GM21737 (cell line): ENCODE results near the gene MAST2.
A peak's percentile ranks its signal among the peaks of the same experiment; 100 is the strongest.

ENCODE experiments used
- ATAC-seq: cut with Tn5 transposase; IDR thresholded peaks from one replicate; pipeline ENCODE4 v1.9.1; 2021; ENCODE audit warnings: mild to moderate bottlenecking, moderate library complexity; ENCODE audit not compliant: unreplicated experiment

Gene MAST2

GRCh38 chr1:45803299-45803780 lies at the start of gene MAST2:
Gene MAST2, plus strand, starts transcription at chr1:45803612. Its CDS starts 284 bp downstream, at chr1:45803896.
- peak; percentile 91 for ATAC-seq

- no peak for ATAC-seq
Observed at GRCh38 chr1:45755697-45756096, 47.7 kb upstream of the MAST2 start.

- no peak for ATAC-seq
Observed at GRCh38 chr1:45762291-45762690, 41.1 kb upstream of the MAST2 start.

GRCh38 chr1:45765999-45766792 lies 37.2 kb upstream of the MAST2 start:
- no peak for ATAC-seq

- ATAC-seq = no peak
Observed at GRCh38 chr1:45767035-45767434, 36.4 kb upstream of the MAST2 start.

GRCh38 chr1:45769261-45769932 lies 34.0 kb upstream of the MAST2 start:
- ATAC-seq = no peak

GRCh38 chr1:45772971-45773370 lies 30.4 kb upstream of the MAST2 start:
- no peak for ATAC-seq

GRCh38 chr1:45775794-45776193 lies 27.6 kb upstream of the MAST2 start:
- ATAC-seq = no peak

GRCh38 chr1:45785583-45785982 lies 17.8 kb upstream of the MAST2 start:
- no peak for ATAC-seq

- ATAC-seq = no peak
Observed at GRCh38 chr1:45787905-45788304, 15.5 kb upstream of the MAST2 start.

- no peak for ATAC-seq
Observed at GRCh38 chr1:45789601-45790000, 13.8 kb upstream of the MAST2 start.

GRCh38 chr1:45792744-45793143 lies 10.7 kb upstream of the MAST2 start:
- no peak for ATAC-seq

- ATAC-seq = no peak
Observed at GRCh38 chr1:45793942-45794604, 9.3 kb upstream of the MAST2 start.

- ATAC-seq = no peak
Observed at GRCh38 chr1:45796381-45796780, 7.0 kb upstream of the MAST2 start.

GRCh38 chr1:45796946-45797345 lies 6.5 kb upstream of the MAST2 start:
- ATAC-seq = no peak

- ATAC-seq = no peak
Observed at GRCh38 chr1:45800899-45801298, 2.5 kb upstream of the MAST2 start.

- ATAC-seq = no peak
Observed at GRCh38 chr1:45802343-45803298, 791 bp upstream of the MAST2 start.

GRCh38 chr1:45803781-45804668 lies 613 bp downstream of the MAST2 start:
- ATAC-seq = peak; percentile 24

- no peak for ATAC-seq
Observed at GRCh38 chr1:45804669-45804969, 1.2 kb downstream of the MAST2 start.

GRCh38 chr1:45806129-45806528 lies 2.7 kb downstream of the MAST2 start:
- ATAC-seq = no peak
